ENCODE data around the gene SMAD5.

- no peak for TF ChIP-seq CTCF (IDR thresholded peaks at IDR 0.05 in 2 of 3, conservative IDR thresholded peaks at IDR 0.05 in 1 of 3; ENCODE audit: borderline replicate concordance in 1 of 3, insufficient read depth in 1 of 3, low read depth in 2 of 3, low read length in 2 of 3)
- no peak for TF ChIP-seq EZH2 (IDR thresholded peaks at IDR 0.05)
- TF ChIP-seq POLR2A (IDR thresholded peaks at IDR 0.05; ENCODE audit: borderline replicate concordance, extremely low read depth, insufficient read depth, insufficient read length) = no peak
- TF ChIP-seq POLR2AphosphoS5 (IDR thresholded peaks at IDR 0.05; ENCODE audit: low read depth, low read length) = no peak
- TF ChIP-seq YY1 (IDR thresholded peaks at IDR 0.05; ENCODE audit: extremely low read depth, insufficient replicate concordance, low read depth, low read length) = no peak
- TF ChIP-seq REST (IDR thresholded peaks at IDR 0.05; ENCODE audit: low read depth) = no peak
- no peak for TF ChIP-seq SP1 (IDR thresholded peaks at IDR 0.05; ENCODE audit: low read depth)
- TF ChIP-seq ELF1 (IDR thresholded peaks at IDR 0.05; ENCODE audit: borderline replicate concordance, low read depth) = no peak
- no peak for TF ChIP-seq ZNF274 (IDR thresholded peaks at IDR 0.05; ENCODE audit: low read depth, low read length)
- TF ChIP-seq FOSL1 (IDR thresholded peaks at IDR 0.05; ENCODE audit: low read depth) = no peak
- no peak for TF ChIP-seq MAX (IDR thresholded peaks at IDR 0.05)
These were observed 22.4 kb downstream of the SMAD5 start for GRCh38 chr5:136155078-136155477.
